DOHH2 (cell line): Measurements from ENCODE around the gene SYTL1.

Source experiments
- H3F3A ChIP-seq: fragments of 200-600 bp; sonication (generic), shearing (Covaris generic); 2 replicates; pipeline ENCODE4 v1.6.0; 2016; ENCODE audit warnings: antibody characterized with exemption, mild to moderate bottlenecking; ENCODE audit not compliant: control insufficient read depth, insufficient read depth
- H3K27ac ChIP-seq: fragments of 200-600 bp; sonication (generic); 2 replicates; pipeline ENCODE4 v1.5.1; 2014; ENCODE audit warnings: low read depth, mild to moderate bottlenecking, low read length, moderate library complexity
- H3K27me3 ChIP-seq: fragments of 200-600 bp; sonication (generic); 2 replicates; pipeline ENCODE4 v1.6.1; 2014; ENCODE audit warnings: mild to moderate bottlenecking, low read length, mixed read lengths; ENCODE audit not compliant: control insufficient read depth
- H3K36me3 ChIP-seq: fragments of 200-600 bp; sonication (generic); 2 replicates; pipeline ENCODE4 v1.6.1; 2014; ENCODE audit warnings: mild to moderate bottlenecking, low read length, moderate library complexity, mixed read lengths; ENCODE audit not compliant: control insufficient read depth
- H3K4me1 ChIP-seq: fragments of 200-600 bp; sonication (generic); 2 replicates; pipeline ENCODE4 v1.6.1; 2014; ENCODE audit warnings: mild to moderate bottlenecking, low read length, mixed read lengths; ENCODE audit not compliant: control insufficient read depth
- H3K4me2 ChIP-seq: fragments of 200-600 bp; sonication (generic); 2 replicates; pipeline ENCODE4 v1.6.0; 2014; ENCODE audit warnings: mild to moderate bottlenecking, low read length, moderate library complexity
- H3K4me3 ChIP-seq: fragments of 200-600 bp; sonication (generic); 2 replicates; pipeline ENCODE4 v1.5.1; 2014; ENCODE audit warnings: mild to moderate bottlenecking, low read length, mixed read lengths
- H3K79me2 ChIP-seq: fragments of 200-600 bp; sonication (generic); 2 replicates; pipeline ENCODE4 v1.6.1; 2014; ENCODE audit warnings: mild to moderate bottlenecking, low read length, mixed read lengths; ENCODE audit not compliant: control insufficient read depth
- H3K9me2 ChIP-seq: fragments of 200-600 bp; sonication (generic); replicated peaks from 2 replicates; pipeline ENCODE4 v1.6.1; 2014; ENCODE audit warnings: mild to moderate bottlenecking, low read length, mixed read lengths; ENCODE audit not compliant: control insufficient read depth
- H3K9me3 ChIP-seq: fragments of 200-600 bp; sonication (generic); 2 replicates; pipeline ENCODE4 v1.6.1; 2014; ENCODE audit warnings: antibody characterized with exemption, low read length, mixed read lengths; ENCODE audit not compliant: control insufficient read depth, insufficient read depth
- H4K20me1 ChIP-seq: fragments of 200-600 bp; sonication (generic); 2 replicates; pipeline ENCODE4 v1.6.0; 2014; ENCODE audit warnings: low read depth, mild to moderate bottlenecking, antibody characterized with exemption, low read length, moderate library complexity; ENCODE audit not compliant: control insufficient read depth, insufficient read depth
- EZH2phosphoT487 ChIP-seq: fragments of 200-600 bp; sonication (generic); IDR thresholded peaks from 2 replicates; pipeline ENCODE4 v1.6.1; 2017; ENCODE audit warnings: borderline replicate concordance, mild to moderate bottlenecking, antibody characterized with exemption, low read length, moderate library complexity, mixed read lengths
- TF ChIP-seq, protein P1 (sequence below): fragments of 200-600 bp; sonication (generic); IDR thresholded peaks from one replicate; pipeline ENCODE4 v1.5.1; 2014; ENCODE audit warnings: antibody characterized with exemption, mild to moderate bottlenecking, low read depth, low read length; ENCODE audit not compliant: poor library complexity, severe bottlenecking

The SYTL1 gene

GRCh38 chr1:27350663-27351540, 9.1 kb downstream of the SYTL1 start:
- no peaks in the 10 kb centered on the region for H3K36me3 ChIP-seq
- no peaks in the 10 kb centered on the region for H3K79me2 ChIP-seq
- no peaks in the 10 kb centered on the region for H4K20me1 ChIP-seq
- H3K27me3 ChIP-seq, result no peaks in the 10 kb centered on the region
- no peaks in the 10 kb centered on the region for H3K9me2 ChIP-seq
- TF ChIP-seq, protein P1, sequence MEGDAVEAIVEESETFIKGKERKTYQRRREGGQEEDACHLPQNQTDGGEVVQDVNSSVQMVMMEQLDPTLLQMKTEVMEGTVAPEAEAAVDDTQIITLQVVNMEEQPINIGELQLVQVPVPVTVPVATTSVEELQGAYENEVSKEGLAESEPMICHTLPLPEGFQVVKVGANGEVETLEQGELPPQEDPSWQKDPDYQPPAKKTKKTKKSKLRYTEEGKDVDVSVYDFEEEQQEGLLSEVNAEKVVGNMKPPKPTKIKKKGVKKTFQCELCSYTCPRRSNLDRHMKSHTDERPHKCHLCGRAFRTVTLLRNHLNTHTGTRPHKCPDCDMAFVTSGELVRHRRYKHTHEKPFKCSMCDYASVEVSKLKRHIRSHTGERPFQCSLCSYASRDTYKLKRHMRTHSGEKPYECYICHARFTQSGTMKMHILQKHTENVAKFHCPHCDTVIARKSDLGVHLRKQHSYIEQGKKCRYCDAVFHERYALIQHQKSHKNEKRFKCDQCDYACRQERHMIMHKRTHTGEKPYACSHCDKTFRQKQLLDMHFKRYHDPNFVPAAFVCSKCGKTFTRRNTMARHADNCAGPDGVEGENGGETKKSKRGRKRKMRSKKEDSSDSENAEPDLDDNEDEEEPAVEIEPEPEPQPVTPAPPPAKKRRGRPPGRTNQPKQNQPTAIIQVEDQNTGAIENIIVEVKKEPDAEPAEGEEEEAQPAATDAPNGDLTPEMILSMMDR, result no peak
- no peak for TF ChIP-seq EZH2phosphoT487
- no peaks in the 10 kb centered on the region for H3K9me3 ChIP-seq
- H3K4me2 ChIP-seq, result no peak overlapping the region
- H3K27ac ChIP-seq, result no peak overlapping the region
- H3K4me1 ChIP-seq, result no peaks in the 10 kb centered on the region
- no peak overlapping the region for H3K4me3 ChIP-seq
- no peaks in the 10 kb centered on the region for H3F3A ChIP-seq

GRCh38 chr1:27351541-27352107, 9.8 kb downstream of the SYTL1 start:
- H3K36me3 ChIP-seq, result no peaks in the 10 kb centered on the region
- no peaks in the 10 kb centered on the region for H3K79me2 ChIP-seq
- H3F3A ChIP-seq, result no peaks in the 10 kb centered on the region
- H3K9me2 ChIP-seq, result no peaks in the 10 kb centered on the region
- no peaks in the 10 kb centered on the region for H3K4me1 ChIP-seq
- no peak overlapping the region for H3K4me2 ChIP-seq
- no peaks in the 10 kb centered on the region for H3K27me3 ChIP-seq
- TF ChIP-seq, protein P1, result no peak
- no peak for TF ChIP-seq EZH2phosphoT487
- H3K9me3 ChIP-seq, result no peaks in the 10 kb centered on the region
- no peaks in the 10 kb centered on the region for H4K20me1 ChIP-seq
- no peak overlapping the region for H3K27ac ChIP-seq
- no peak overlapping the region for H3K4me3 ChIP-seq

- TF ChIP-seq EZH2phosphoT487, result no peak
- TF ChIP-seq, protein P1, result no peak
- Histone ChIP-seq H3K27ac (no peak overlapping the region), H3K9me3 (no peaks in the 10 kb centered on the region), H3K27me3 (peaks cover 3% of the 10 kb centered on the region; the same call in 1 of the 2 replicates), H3K4me3 (no peak overlapping the region), H3K9me2 (no peaks in the 10 kb centered on the region), H4K20me1 (no peaks in the 10 kb centered on the region), H3K4me1 (peaks cover 10% of the 10 kb centered on the region), H3K36me3 (no peaks in the 10 kb centered on the region), H3K4me2 (no peak overlapping the region), H3F3A (no peaks in the 10 kb centered on the region), H3K79me2 (no peaks in the 10 kb centered on the region)
Measured at GRCh38 chr1:27353166-27353565, 11.3 kb downstream of the SYTL1 start.
